Prostate gland (tissue), 2 donors: ENCODE measurements around the gene RNF44.

ENCODE experiments used
- POLR2AphosphoS5 ChIP-seq: sonication (generic); formaldehyde crosslinking; IDR thresholded peaks from one replicate; pipeline ENCODE4 v1.6.1; 2017; ENCODE audit warnings: antibody characterized with exemption
- TF ChIP-seq, protein P1 (sequence below), 4 experiments: fragments of 200-600 bp in 2 of 4; fragments of 450-650 bp in 2 of 4; sonication (generic) in 2 of 4; IDR thresholded peaks; 1 replicate in 3 of 4; 2 replicates in 1 of 4; pipeline ENCODE4 v1.5.1; 2016 to 2019; ENCODE audit warnings: antibody characterized with exemption in 4 of 4, mild to moderate bottlenecking in 2 of 4, moderate library complexity in 2 of 4

DNA sequence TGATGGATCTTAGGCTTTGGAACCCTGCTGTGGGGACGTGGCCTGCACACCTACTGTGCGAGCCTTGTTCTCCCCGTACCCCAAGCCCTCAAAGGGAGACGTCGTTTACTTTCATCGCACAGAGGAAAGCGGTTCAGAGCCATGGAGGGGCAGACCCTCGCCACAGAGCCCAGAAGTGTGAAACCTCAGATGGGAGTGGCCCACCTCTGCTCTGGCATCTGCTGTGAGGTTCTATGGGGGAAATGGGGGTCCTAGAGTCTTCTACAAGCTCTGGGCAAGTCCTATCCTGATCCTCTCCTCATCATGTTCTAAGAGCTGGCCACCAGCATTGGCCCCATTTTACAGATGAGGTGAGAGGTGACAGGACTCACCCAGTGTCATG, 3.7 kb upstream of the RNF44 start:
- TF ChIP-seq, protein P1, sequence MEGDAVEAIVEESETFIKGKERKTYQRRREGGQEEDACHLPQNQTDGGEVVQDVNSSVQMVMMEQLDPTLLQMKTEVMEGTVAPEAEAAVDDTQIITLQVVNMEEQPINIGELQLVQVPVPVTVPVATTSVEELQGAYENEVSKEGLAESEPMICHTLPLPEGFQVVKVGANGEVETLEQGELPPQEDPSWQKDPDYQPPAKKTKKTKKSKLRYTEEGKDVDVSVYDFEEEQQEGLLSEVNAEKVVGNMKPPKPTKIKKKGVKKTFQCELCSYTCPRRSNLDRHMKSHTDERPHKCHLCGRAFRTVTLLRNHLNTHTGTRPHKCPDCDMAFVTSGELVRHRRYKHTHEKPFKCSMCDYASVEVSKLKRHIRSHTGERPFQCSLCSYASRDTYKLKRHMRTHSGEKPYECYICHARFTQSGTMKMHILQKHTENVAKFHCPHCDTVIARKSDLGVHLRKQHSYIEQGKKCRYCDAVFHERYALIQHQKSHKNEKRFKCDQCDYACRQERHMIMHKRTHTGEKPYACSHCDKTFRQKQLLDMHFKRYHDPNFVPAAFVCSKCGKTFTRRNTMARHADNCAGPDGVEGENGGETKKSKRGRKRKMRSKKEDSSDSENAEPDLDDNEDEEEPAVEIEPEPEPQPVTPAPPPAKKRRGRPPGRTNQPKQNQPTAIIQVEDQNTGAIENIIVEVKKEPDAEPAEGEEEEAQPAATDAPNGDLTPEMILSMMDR (IDR thresholded peaks at IDR 0.05) = no peak
- TF ChIP-seq POLR2AphosphoS5 = no peak
